GM12878 (cell line): ENCODE data around the gene SH2B3. TPM values are rescaled to one million over a fixed set of nuclear protein-coding genes. Genes with fewer than 3 reads are reported as not detected.

Experiments
- ATAC-seq: fragments of 200-7000 bp; cut with Tn5 transposase; 3 replicates; pipeline ENCODE4 v1.9.1; 2020; ENCODE audit warnings: mild to moderate bottlenecking, moderate library complexity
- BruUV-seq: library from RNA; stranded (reverse); fragments of 400-500 nt; replicated peaks from 2 replicates; lab custom pipeline; 2021; lab: Mats Ljungman, UMichigan
- CTCF ChIA-PET: fragments of 300-600 bp; sonication (Branson Sonifier 250); formaldehyde crosslinking; extraction: SDS; loops from one replicate; lab custom pipeline; 2021; ENCODE audit warnings: inconsistent platforms; lab: Yijun Ruan, JAX
- POLR2A ChIA-PET: fragments of 350-600 bp; formaldehyde crosslinking; extraction: SDS; loops from one replicate; lab custom pipeline; 2021; ENCODE audit warnings: inconsistent platforms; lab: Charles Lee
- RAD21 ChIA-PET: fragments of 300-600 bp; sonication (Branson Sonifier 250); formaldehyde crosslinking; loops from one replicate; lab custom pipeline; 2023; ENCODE audit warnings: antibody characterized with exemption; ENCODE audit not compliant: unreplicated experiment; lab: Charles Lee
- SMC1A ChIA-PET: fragments of 300-600 bp; sonication (Branson Sonifier 250); formaldehyde crosslinking; loops from one replicate; lab custom pipeline; 2023; ENCODE audit not compliant: unreplicated experiment, uncharacterized antibody; lab: Charles Lee
- DNase-seq: peaks from one replicate; pipeline ENCODE4 v3.0.0-alpha.2; 2011; ENCODE audit warnings: low read depth, low spot score
- FAIRE-seq: peaks from 3 replicates; lab custom pipeline; 2011; peaks lifted over from hg19 to GRCh38; lab: Jason Lieb, UNC
- H2AFZ ChIP-seq: 2 replicates; pipeline ENCODE4 v1.6.0; 2011; ENCODE audit warnings: low read depth, low read length, control low read depth; ENCODE audit not compliant: control insufficient read depth
- H3K27ac ChIP-seq: 2 replicates; pipeline ENCODE4 v1.5.1; 2011; ENCODE audit warnings: control low read depth; ENCODE audit not compliant: control insufficient read depth, insufficient read depth
- H3K27me3 ChIP-seq, 2 experiments: replicated peaks in 1 of 2; 2 replicates each; pipeline versions ENCODE4 v1.6.0 to v1.6.1; 2011; ENCODE audit warnings: low read length in 1 of 2; ENCODE audit not compliant: control insufficient read depth in 2 of 2, insufficient read depth in 2 of 2
- H3K36me3 ChIP-seq, 2 experiments: 2 replicates each; pipeline ENCODE4 v1.5.1; 2011; ENCODE audit warnings: low read length in 1 of 2; ENCODE audit not compliant: control insufficient read depth in 2 of 2, insufficient read depth in 2 of 2
- H3K4me1 ChIP-seq: 2 replicates; pipeline ENCODE4 v1.6.1; 2011; ENCODE audit warnings: mild to moderate bottlenecking, low read length, moderate library complexity, mixed read lengths; ENCODE audit not compliant: control insufficient read depth, insufficient read depth
- H3K4me2 ChIP-seq: 2 replicates; pipeline ENCODE4 v1.6.0; 2011; ENCODE audit warnings: control low read depth; ENCODE audit not compliant: control insufficient read depth, insufficient read depth
- H3K4me3 ChIP-seq: fragments of 200-600 bp; sonication (generic); 2 replicates; pipeline ENCODE4 v1.5.1; 2016
- H3K79me2 ChIP-seq: 2 replicates; pipeline ENCODE4 v1.6.0; 2011; ENCODE audit warnings: low read length; ENCODE audit not compliant: control insufficient read depth, insufficient read depth
- H3K9ac ChIP-seq: 2 replicates; pipeline ENCODE4 v1.8.0; 2011; ENCODE audit warnings: low read length, control low read depth, mixed read lengths; ENCODE audit not compliant: control insufficient read depth, insufficient read depth
- H3K9me3 ChIP-seq: replicated peaks from 3 replicates; pipeline ENCODE4 v1.5.1; 2011; ENCODE audit warnings: mild to moderate bottlenecking, low read length; ENCODE audit not compliant: control insufficient read depth, insufficient read depth
- H4K20me1 ChIP-seq: 2 replicates; pipeline ENCODE4 v1.6.0; 2011; ENCODE audit not compliant: control insufficient read depth, insufficient read depth
- CTCF ChIP-seq, 3 experiments: IDR thresholded peaks in 2 of 3; conservative IDR thresholded peaks in 1 of 3; 2 replicates each; pipeline ENCODE4 v1.5.1; 2011; ENCODE audit warnings: low read depth in 3 of 3, low read length in 3 of 3, mild to moderate bottlenecking in 3 of 3, control low read depth in 2 of 3, moderate library complexity in 2 of 3, inconsistent platforms in 1 of 3, mixed read lengths in 1 of 3; ENCODE audit not compliant: control insufficient read depth in 2 of 3, insufficient read depth in 1 of 3; ENCODE audit errors: extremely low read depth in 1 of 3
- MTA2 ChIP-seq: fragments of 450-650 bp; IDR thresholded peaks from 2 replicates; pipeline ENCODE4 v1.6.1; 2016; ENCODE audit warnings: low read depth, mild to moderate bottlenecking, moderate library complexity
- NR2F1 ChIP-seq: fragments of 450-650 bp; conservative IDR thresholded peaks from 2 replicates; pipeline ENCODE4 v1.6.1; 2017; ENCODE audit warnings: mild to moderate bottlenecking
- RAD51 ChIP-seq: fragments of 450-650 bp; IDR thresholded peaks from 2 replicates; pipeline ENCODE4 v1.6.1; 2016; ENCODE audit warnings: moderate library complexity, mild to moderate bottlenecking, inconsistent platforms
- YBX1 ChIP-seq: fragments of 450-650 bp; IDR thresholded peaks from 2 replicates; pipeline ENCODE4 v1.6.1; 2016; ENCODE audit warnings: antibody characterized with exemption
- ZNF207 ChIP-seq: fragments of 450-650 bp; IDR thresholded peaks from 2 replicates; pipeline ENCODE4 v1.6.1; 2014; ENCODE audit warnings: antibody characterized with exemption, mild to moderate bottlenecking, borderline replicate concordance
- ZNF687 ChIP-seq: fragments of 450-650 bp; IDR thresholded peaks from 2 replicates; pipeline ENCODE4 v1.6.1; 2017; ENCODE audit warnings: mild to moderate bottlenecking, moderate library complexity
- WGBS: methylation state at CpG from one replicate; pipeline ENCODE4 v1.1.6; 2016; ENCODE audit warnings: low lambda C conversion rate; ENCODE audit not compliant: insufficient replicate concordance, insufficient coverage; ENCODE audit errors: missing lambda C conversion rate; 5-methylcytosine and 5-hydroxymethylcytosine counted together
- in situ Hi-C: fragments of 300-500 bp; cut with MboI; formaldehyde crosslinking; loops from 9 replicates; pipeline ENCODE4 v1.14.3; 2018; ENCODE audit warnings: mixed read lengths
- intact Hi-C: fragments of 100-400 bp; cut with micrococcal nuclease; formaldehyde crosslinking; loops from one replicate; pipeline ENCODE4 v1.14.2; 2022; ENCODE audit not compliant: unreplicated experiment
- polyA plus RNA-seq, 11 experiments: library from polyadenylated mRNA; depleted of rRNA in 4 of 11; unstranded in 6 of 11; stranded (reverse) in 5 of 11; fragments of >200 nt; fragmentation: Nextera tagmentation in 4 of 11; fragmentation: Illumina TruSeq in 1 of 11; extraction: Ambion mirVana in 4 of 11; extraction: Trizol in 1 of 11; gene quantifications; 1 replicate in 1 of 11; 2 replicates in 10 of 11; pipeline versions ENCODE4 v1.2.1 to v1.2.3, GENCODE V29; 2011 to 2016; ENCODE audit warnings: inconsistent platforms in 2 of 11, missing spikeins in 2 of 11, low read depth in 1 of 11
- total RNA-seq, 4 experiments: library from RNA; depleted of rRNA in 3 of 4; stranded (reverse); fragments of >200 nt in 3 of 4; fragmentation: Illumina TruSeq in 1 of 4; extraction: Trizol in 1 of 4; gene quantifications; 2 replicates each; pipeline versions ENCODE4 v1.2.1 to v1.2.3, GENCODE V29; 2013 to 2021

The SH2B3 gene
- total and polyA plus RNA-seq, 10 of the 15 experiments (the other 5 are each of a cell fraction or from before 2014, with no cell fraction given) = 5.8 to 46.4 (median 23.3) TPM

GRCh38 chr12:111467092-111467856, 61.6 kb downstream of the SH2B3 start:
- Histone ChIP-seq H2AFZ (no peak overlapping the region), H3K4me3 (no peak overlapping the region), H3K79me2 (no peaks in the 10 kb centered on the region), H3K27me3 (no peaks in the 10 kb centered on the region), H3K9ac (no peak overlapping the region), H3K4me2 (no peak overlapping the region), H3K4me1 (no peaks in the 10 kb centered on the region), H3K36me3 (peaks cover 2 to 13% of the 10 kb centered on the region in 2 experiments; a peak in 2 of 4 replicates), H4K20me1 (no peaks in the 10 kb centered on the region), H3K9me3 (no peaks in the 10 kb centered on the region), H3K27ac (no peak overlapping the region)
- WGBS = 100% methylated on average over 2 of the region's 3 CpGs
- no TSS peak for BruUV-seq
- ChIA-PET CTCF (interaction anchor here (1.1 to 1.5 kb wide), 3 partner anchors 10 to 70 kb away, joined by 3 to 8 read pairs (median 7); no protein-coding TSS in a partner anchor), SMC1A (interaction anchor here (0.8 kb wide), 1 partner anchor 63 kb away, joined by 3 read pairs; no protein-coding TSS in a partner anchor), POLR2A (interaction anchor here (0.6 kb wide), 1 partner anchor 15 kb away, joined by 3 read pairs; no protein-coding TSS in a partner anchor), RAD21 (interaction anchor here (1.8 kb wide), 1 partner anchor 16 kb away, joined by 4 read pairs; no protein-coding TSS in a partner anchor)
- no peak for TF ChIP-seq MTA2
- no peak for TF ChIP-seq ZNF687
- TF ChIP-seq NR2F1 = no peak
- TF ChIP-seq RAD51 = no peak
- TF ChIP-seq CTCF (IDR thresholded peaks at IDR 0.05 in 2 of 3, conservative IDR thresholded peaks at IDR 0.05 in 1 of 3; ENCODE audit: control insufficient read depth in 2 of 3, extremely low read depth in 1 of 3, insufficient read depth in 1 of 3, low read depth in 3 of 3, low read length in 3 of 3) = no peak
- no peak for TF ChIP-seq YBX1
- TF ChIP-seq ZNF207 = no peak
- ATAC-seq (no peak), FAIRE-seq (no peak), DNase-seq (no peak)
- intact Hi-C loops (no loop called here), in situ Hi-C loops (no loop called here)
